GM10847 (cell line): ENCODE measurements around the gene WFS1.

ENCODE experiments used
- POLR2A ChIP-seq: IDR thresholded peaks from 2 replicates; pipeline ENCODE4 v1.6.1; 2011; ENCODE audit not compliant: insufficient read length; ENCODE audit errors: extremely low read depth

WFS1 gene

DNA sequence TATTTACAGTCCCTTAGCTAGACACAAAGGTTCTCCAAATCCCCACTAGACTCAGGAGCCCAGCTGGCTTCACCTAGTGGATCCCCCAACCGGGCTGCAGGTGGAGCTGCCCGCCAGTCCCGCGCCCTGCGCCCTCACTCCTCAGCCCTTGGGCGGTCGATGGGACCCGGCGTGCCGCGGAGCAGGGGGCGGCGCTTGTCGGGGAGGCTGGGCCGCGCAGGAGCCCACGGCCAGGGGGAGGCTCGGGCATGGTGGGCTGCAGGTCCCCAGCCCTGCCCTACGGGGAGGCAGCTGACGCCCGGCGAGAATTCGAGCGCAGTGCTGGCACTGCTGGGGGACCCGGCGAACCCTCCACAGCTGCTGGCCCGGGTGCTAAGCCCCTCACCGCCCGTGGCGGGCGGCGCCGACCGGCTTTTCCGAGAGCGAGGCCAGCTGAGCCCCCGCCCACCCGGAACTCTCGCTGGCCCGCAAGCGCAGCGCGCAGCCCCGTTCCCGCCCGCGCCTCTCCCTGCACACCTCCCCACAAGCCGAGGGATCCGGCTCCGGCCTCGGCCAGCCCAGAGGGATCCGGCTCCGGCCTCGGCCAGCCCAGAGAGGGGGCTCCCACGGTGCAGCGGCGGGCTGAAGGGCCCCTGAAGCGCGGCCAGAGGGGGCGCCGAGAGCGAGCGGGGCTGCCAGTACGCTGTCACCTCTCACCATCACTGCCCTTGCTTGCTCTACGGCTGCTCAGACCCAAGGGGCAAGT is 39.4 kb downstream of the WFS1 start:
- no peak for TF ChIP-seq POLR2A

DNA sequence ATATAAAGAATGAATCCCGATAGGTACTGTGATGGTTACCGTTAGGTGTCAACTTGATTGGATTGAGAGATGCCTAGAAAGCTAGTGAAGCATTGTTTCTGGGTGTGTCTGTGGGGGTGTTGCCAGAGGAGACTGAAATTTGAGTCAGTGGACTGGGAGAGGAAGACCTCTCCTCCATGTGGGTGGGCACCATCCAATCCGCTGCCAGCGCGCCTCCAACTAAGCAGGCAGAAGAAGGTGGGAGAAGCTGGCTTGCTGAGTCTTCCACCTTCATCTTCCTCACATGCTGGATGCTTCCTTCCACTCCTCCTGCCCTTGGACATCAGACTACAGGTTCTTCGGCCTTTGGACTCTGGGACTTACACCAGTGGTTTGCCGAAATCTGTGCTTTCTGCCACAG is 40.1 kb downstream of the WFS1 start:
- no peak for TF ChIP-seq POLR2A

DNA sequence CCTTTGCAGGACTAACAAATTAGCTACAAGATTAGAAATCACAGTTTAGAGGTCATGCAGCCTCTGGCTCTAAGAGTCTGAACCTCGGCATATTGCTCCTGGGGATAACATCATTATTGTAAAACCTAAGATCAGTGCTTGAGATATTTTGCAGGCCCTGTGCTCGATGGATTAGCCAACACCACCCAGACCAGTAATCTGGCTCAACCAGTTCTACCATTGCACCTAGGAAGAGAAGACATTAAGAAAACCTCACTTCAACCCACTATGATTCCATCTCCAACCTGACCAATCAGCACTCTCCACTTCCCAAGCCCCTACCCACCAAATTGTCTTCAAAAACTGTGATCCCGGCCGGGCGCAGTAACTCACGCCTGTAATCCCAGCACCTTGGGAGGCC is 43.6 kb downstream of the WFS1 start:
- no peak for TF ChIP-seq POLR2A

DNA sequence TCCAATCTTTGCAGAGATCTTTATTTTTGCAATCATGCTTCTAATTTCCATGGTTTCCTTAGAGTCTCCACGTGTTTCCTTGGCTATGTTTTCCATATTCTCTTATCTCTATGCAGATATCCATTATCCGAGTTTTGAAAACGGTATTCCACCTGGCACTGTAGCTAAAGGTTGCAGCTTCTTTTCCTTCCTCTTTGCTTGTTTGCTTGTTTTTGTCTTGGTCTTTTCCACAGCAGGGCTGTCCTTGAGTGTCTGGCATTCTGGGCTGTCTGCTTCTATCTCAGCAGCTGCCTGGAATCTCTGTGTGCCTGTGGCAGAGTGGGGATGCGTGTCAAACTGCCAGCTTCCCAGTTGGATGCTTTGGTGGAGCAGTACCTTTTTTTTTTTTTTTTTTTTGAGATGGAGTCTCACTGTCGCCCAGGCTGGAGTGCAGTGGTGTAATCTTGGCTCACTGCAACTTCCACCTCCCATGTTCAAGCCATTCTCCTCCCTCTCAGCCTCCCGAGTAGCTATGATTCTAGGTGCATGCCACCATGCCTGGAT is 46.9 kb downstream of the WFS1 start:
- no peak for TF ChIP-seq POLR2A

DNA sequence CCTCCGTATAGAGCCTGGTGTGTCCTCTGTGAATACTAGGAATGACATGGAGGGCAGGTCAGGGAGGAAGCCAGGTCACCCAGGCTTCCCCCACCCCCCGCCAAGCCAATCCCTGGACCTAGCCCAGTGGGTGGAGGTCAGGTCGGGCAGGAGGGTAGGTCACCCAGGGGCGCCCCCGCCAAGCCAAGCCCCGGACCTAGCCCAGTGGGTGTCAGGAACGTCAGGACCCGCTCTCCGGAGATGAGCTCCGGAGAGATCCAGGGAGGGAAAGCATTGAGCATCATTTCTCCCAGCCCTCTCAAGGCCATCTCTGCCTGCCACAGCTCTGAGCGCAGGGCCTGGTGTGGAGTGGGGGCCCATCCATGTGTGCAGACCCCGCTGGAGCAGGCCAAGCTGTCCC is 48.6 kb downstream of the WFS1 start:
- TF ChIP-seq POLR2A, result no peak

DNA sequence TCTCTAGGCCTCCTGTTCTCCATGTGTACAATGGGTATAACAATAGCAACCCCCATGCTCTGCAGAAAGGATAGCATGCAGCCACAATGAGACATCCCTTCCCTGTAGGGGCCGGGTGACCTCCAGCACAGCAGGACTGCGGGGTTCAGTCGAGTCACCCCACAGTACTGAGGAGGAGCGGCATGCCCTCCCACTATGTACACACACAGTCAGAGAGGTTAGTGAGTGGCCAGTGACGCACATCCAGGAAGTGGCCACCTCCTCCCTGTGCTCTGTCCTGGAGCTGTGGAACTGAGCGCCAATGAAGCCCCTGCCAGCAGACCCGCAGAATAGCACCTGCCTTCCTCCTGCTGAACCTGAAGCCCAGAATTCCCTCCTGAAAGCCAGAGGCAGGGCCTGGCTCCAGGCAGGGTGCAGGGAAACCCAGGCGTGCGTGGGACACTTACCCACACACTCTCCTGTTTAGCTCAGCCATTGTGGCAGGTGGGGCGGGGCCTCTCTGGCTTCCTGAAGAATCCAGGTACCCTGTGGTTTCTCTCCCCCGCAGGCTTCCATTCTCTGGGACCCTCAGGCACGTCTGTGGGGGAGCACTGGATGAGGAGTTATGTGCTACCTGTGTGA is 50.0 kb downstream of the WFS1 start:
- TF ChIP-seq POLR2A, result no peak

DNA sequence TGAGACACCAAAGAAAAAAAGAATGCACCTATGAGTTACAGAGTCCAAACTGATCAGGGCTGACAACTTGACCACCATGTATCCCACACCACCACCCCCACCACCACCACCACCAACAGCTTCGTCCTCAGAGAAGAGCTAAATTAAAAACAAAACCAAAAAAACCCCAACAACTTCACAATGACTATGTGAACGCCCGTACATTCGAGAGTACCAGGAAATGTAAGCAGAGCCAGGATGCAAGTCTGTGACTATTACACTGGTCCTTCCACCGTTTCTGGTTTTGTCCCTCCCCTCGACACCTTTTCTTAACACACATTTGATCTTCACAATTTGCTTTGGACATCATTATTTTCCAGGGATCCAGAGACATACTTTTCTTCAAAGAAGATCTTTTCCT is 51.0 kb downstream of the WFS1 start:
- no peak for TF ChIP-seq POLR2A

DNA sequence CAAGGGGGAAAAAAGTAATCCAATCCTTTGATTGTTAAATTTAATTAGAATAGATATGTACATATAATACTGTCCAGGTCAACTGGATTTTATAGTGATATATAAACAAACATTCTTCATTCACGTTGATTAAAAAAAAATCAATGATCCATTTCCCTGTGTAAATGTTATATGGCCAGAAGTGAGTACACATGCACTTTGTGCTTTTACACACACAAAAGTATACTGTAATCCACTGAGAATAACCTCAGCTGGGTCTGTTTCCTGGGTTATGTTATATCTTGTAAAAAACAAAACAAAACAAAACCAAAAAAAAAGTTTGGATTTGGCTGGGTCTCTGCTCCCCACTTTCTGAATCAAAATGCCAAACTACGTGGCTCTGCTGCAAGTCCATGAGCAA is 51.7 kb downstream of the WFS1 start:
- TF ChIP-seq POLR2A, result no peak

DNA sequence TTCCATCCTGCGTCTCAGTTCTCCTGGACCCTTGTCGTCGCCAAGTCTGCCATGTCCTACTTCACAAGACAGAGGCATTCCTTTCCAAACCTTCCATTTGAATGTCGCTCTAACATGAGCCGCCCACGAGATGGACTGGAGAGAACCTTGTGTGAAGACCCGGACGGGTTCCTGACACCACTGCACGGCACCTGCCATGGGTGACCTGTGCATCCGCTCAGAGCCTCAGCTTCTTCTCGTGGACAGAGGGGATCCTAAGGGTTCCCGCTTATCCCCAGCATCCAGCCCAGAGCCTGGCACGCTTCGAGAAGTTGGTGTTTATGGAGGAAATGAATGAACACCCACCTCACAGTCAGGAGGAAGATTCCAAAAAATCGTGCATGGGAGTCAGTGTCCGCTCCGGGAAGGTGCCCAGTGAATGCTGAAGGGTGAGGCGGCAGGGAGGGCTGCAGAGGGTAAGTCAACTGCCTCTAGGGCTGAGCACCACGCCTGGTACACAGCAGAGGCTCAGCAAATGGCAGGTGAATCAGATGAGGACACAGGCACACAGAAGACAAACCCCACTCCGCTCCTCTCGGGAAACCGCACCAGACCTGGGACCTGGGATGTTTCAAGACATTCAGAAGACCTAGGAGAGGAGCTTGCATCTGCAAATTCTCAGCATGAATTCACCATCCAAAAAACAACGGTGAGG is 52.6 kb downstream of the WFS1 start:
- no peak for TF ChIP-seq POLR2A

DNA sequence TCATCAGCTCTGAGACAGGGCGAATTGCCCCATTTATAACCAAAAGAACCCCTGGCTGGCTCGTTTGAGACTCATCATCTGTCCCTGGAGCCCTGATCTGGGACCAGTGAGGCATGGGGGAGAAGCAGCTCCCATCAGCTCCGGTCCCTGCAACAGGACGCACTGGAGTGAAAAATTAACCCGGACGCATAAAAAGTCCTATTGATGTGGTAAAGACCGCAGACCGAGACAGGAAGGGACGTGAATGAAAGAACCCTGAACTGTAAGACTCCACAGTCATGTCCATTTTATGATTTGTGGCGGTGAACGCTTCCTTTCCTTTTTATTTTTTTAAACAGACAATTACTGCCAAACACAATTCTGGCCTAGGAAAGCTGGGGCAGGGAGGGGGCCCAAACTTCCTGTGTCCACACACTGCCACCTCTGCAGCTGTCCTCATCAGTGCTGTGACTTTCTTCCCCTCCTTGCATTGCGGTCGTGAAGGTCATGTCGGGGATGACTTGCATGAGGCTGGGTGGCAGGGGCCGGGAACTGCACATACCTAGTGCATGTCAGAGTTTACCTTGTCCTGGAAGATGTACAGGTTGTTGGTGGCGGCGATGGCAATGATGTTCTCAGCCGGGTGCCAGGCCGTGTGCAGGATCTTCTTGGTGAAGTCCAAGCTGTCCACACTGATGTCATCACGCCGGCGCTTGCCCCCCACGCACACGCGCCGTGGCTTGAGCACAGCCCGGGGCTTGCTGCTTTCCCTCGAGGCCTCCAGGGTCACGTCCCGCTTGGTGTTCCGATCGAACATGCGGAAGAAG is 53.3 kb downstream of the WFS1 start:
- no peak for TF ChIP-seq POLR2A

DNA sequence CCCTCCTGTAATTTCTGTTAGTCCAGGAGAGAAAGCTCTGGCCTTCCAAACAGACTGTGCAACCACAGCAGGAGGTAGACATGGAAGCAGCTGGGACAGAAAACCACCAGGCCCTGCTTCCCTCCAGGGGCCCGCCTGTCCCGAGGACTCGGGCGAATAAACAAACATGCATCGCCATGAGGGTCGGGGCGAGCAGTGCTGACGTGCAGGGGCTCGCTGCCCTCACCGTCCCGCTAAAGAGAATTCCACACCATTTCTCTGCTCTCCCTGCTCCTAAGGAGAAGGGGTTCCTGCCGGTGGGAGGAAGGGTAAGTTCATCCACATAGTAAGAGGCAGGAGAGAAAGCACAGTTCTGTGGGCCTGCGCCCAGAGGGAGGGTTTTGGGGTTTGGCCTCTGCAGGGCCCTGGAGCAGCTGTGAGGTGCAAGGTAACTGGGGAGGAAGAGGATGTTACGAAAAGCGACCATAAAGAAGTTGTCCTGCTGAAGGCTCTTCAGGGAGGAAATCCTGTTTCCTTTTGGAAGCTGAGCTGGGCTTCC is 54.9 kb downstream of the WFS1 start:
- TF ChIP-seq POLR2A, result no peak

DNA sequence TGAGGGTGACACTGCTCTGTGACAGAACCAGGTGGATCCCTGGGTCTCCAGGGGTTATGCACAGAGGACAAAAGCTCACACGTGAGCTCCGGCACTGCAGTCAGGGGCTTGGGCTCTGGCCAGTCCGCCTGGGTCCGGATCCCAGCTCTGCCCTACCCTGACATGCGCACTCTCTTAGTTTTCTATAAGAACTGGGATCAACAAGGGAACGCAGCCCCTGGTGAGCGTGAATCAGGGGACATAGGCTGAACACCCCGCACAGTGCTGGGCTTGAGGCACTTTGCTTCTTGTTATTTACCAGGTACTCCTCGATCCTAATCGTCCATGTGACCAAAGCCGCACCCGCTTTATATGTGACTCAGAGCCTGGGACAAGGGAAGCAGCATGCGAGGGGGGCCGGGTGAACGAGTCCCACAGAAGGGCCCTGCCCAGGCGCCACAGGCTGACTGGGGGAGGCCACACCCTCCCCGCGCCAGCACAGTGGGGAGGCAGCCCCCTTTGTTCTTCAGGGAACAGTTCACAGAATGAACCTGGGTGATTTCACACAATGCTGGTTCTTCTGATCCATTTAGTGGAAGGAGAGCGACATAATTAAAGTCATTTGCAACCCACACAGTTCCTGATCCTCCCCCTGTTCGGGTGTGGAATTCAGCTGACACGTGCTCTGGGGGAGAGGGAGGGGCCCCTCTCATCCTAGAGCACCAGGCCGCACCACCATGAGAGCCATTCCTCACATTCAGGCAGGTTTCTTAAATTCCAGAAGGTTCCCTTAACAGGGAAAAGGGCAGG is 55.5 kb downstream of the WFS1 start:
- no peak for TF ChIP-seq POLR2A

DNA sequence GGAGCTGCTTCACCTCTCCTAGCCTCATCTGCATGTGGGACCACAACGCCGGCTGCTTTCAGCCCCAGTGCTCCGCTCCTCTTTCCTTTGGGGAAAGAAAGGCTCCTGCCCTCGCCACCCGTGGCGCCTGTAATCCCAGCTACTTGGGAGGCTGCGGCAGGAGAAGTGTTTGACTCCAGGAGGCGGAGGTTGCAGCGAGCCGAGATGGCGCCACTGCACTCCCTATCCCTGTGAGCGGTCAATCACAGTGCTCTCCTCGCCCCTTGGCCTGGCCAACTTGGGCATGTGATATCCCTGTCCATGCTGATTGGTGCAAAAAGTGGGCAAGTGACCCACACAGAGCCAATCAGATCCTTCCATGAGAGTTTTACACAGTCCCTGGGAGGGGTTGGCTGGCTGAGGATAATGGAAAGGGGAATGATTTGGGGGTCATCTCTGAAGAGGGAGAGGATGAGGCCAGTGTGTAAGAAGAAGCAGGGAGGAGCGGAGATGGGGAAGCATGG is 56.2 kb downstream of the WFS1 start:
- TF ChIP-seq POLR2A, result no peak
